Parathyroid adenoma (tissue), 2 donors: ENCODE data around the gene LYZL1.
A peak's percentile ranks its signal among the peaks of the same experiment; 100 is the strongest.
"Not testable (repeated sequence)": the region's sequence is repeated elsewhere in the genome, so short reads cannot be mapped to it uniquely, and the experiment has no call there.

Experiments
- H2AFZ ChIP-seq: fragments of 300-600 bp; sonication (generic); one replicate; pipeline ENCODE4 v1.7.0; 2017; ENCODE audit warnings: antibody characterized with exemption, mild to moderate bottlenecking
- H3K27ac ChIP-seq: fragments of 300-600 bp; sonication (generic); one replicate; pipeline ENCODE4 v1.7.0; 2017
- H3K27me3 ChIP-seq: fragments of 300-600 bp; sonication (generic); one replicate; pipeline ENCODE4 v1.7.0; 2017; ENCODE audit warnings: low read length; ENCODE audit not compliant: control insufficient read depth, insufficient read depth
- H3K36me3 ChIP-seq: fragments of 300-600 bp; sonication (generic); one replicate; pipeline ENCODE4 v1.7.0; 2017; ENCODE audit warnings: low read length; ENCODE audit not compliant: control insufficient read depth, insufficient read depth
- H3K4me1 ChIP-seq: fragments of 300-600 bp; sonication (generic); one replicate; pipeline ENCODE4 v1.7.0; 2017; ENCODE audit warnings: control low read depth
- H3K4me2 ChIP-seq: fragments of 300-600 bp; sonication (generic); one replicate; pipeline ENCODE4 v1.7.0; 2017; ENCODE audit warnings: low read length
- H3K4me3 ChIP-seq: fragments of 300-600 bp; sonication (generic); one replicate; pipeline ENCODE4 v1.7.0; 2017; ENCODE audit warnings: low read depth, low read length
- H3K79me2 ChIP-seq: fragments of 300-600 bp; sonication (generic); one replicate; pipeline ENCODE4 v1.7.0; 2017; ENCODE audit warnings: control low read depth
- H3K9ac ChIP-seq: fragments of 300-600 bp; sonication (generic); one replicate; pipeline ENCODE4 v1.7.0; 2017; ENCODE audit warnings: mild to moderate bottlenecking
- H3K9me3 ChIP-seq: fragments of 300-600 bp; sonication (generic); one replicate; pipeline ENCODE4 v1.7.0; 2017; ENCODE audit warnings: low read length; ENCODE audit not compliant: control insufficient read depth
- TF ChIP-seq, protein P1 (sequence below): fragments of 300-600 bp; sonication (generic); IDR thresholded peaks from one replicate; pipeline ENCODE4 v1.7.0; 2017; ENCODE audit warnings: antibody characterized with exemption, mild to moderate bottlenecking
- donor health status: primary hyperparathyroidism.

The LYZL1 gene

DNA sequence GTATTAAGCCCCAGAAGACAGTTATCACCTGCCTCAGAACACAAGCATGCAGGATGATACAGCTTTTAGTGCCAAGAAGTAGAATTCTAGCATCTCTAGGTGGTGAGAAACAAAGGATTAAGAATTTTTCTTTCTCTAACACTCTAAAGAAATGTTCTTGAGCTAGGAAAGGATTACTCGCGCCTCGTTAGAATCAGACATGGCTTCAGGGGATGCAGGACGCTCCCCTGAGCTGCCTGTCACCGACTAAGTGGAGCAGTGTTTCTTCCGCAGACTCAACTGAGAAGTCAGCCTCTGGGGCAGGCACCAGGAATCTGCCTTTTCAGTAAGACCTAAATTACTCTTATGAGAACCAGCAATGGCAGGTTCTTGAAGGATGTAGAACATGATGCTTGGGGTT lies at the start of gene LYZL1:
LYZL1 (plus strand) TSS at position 165 of the 400 bp plus-strand sequence. CDS start 2,798 bp downstream, outside the sequence.
- not testable (repeated sequence) for H3K27me3 ChIP-seq, H3K9ac ChIP-seq, H3K27ac ChIP-seq, H3K4me2 ChIP-seq, H3K36me3 ChIP-seq, H3K4me1 ChIP-seq, H3K79me2 ChIP-seq, H3K9me3 ChIP-seq, H2AFZ ChIP-seq, H3K4me3 ChIP-seq

DNA sequence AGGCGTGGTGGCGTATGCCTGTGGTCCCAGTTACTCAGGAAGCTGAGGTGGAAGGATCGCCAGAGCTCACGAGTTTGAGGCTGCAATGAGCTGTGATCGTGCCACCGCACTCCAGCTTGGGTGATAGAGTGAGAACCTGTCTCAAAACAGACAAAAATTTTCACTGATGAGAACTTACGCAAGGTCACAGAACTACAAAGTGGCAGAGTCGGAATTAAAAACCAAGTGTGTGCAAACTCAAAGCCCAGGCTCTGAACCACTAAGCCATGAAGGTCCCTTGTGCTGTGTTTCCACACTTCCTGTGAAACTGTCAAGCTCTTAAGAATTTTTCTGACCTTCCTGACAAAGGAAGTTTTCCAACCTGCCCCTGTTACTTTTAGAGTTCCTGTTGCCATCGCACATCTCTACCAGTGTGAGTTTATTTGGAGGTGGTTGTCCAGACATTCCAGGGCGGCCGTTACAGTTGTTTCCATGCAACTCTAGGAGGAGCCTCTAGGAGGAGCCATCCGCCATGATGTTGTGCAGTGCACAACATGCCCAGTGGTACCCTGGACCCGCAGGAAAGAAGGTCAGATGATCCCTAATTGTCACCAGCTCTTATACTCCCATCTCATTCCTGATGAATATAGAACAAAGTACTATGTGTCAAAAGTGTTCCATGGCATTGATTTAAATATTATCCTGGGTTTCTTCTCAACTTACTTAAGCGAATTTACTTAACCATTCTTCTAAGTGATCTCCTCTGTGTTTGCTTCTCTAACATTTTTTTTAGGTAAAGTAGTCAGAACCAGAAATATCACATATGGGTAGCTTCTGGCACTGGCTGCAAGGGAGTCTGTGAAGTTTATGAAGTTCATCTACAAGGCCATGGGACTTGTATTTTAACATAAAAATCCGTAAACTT lies 49.0 kb upstream of the LYZL1 start:
- no peaks in the 10 kb centered on the region for H3K27me3 ChIP-seq

DNA sequence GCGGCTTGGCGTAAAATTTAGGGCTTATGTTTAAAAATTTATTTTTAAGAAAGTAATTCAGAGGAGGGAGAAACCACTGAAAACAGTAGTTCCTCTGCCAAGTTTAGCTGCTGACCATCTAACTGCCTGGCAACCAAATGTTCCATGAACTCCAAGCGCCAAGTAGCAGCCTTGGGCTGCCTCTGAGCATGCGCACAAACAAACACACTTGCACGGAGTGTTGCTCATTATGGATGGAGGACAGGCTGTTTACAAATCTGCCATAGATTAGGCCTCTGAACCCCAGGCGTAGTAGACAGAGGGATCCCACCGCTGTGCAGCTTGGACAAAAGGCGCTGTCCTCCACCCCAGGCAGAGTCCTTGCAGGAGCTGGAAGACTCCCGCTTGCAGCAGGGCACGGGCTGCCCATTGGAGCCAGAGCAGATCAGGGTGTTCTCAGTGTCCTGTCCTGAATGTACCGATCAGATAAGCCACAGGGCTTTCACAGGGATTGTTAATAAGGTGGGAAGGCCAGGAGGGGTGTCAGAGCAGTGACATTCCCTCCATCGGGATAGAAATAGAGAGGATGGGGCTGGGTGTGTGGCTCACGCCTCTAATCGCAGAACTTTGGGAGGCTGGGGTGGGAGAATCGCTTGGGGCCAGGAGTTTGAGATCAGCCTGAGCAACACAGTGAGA lies 47.7 kb upstream of the LYZL1 start:
- no peaks in the 10 kb centered on the region for H3K36me3 ChIP-seq
- H2AFZ ChIP-seq = no peak overlapping the region
- H3K9me3 ChIP-seq = no peaks in the 10 kb centered on the region
- H3K79me2 ChIP-seq = no peaks in the 10 kb centered on the region
- H3K9ac ChIP-seq = no peak overlapping the region
- H3K27me3 ChIP-seq = no peaks in the 10 kb centered on the region
- H3K4me1 ChIP-seq = peaks cover 20% of the 10 kb centered on the region
- no peak overlapping the region for H3K4me2 ChIP-seq
- TF ChIP-seq, protein P1, sequence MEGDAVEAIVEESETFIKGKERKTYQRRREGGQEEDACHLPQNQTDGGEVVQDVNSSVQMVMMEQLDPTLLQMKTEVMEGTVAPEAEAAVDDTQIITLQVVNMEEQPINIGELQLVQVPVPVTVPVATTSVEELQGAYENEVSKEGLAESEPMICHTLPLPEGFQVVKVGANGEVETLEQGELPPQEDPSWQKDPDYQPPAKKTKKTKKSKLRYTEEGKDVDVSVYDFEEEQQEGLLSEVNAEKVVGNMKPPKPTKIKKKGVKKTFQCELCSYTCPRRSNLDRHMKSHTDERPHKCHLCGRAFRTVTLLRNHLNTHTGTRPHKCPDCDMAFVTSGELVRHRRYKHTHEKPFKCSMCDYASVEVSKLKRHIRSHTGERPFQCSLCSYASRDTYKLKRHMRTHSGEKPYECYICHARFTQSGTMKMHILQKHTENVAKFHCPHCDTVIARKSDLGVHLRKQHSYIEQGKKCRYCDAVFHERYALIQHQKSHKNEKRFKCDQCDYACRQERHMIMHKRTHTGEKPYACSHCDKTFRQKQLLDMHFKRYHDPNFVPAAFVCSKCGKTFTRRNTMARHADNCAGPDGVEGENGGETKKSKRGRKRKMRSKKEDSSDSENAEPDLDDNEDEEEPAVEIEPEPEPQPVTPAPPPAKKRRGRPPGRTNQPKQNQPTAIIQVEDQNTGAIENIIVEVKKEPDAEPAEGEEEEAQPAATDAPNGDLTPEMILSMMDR = no peak
- no peak overlapping the region for H3K27ac ChIP-seq
- H3K4me3 ChIP-seq = no peak overlapping the region

More for the DNA sequence above, 49.0 kb upstream of the LYZL1 start:
- TF ChIP-seq, protein P1 = no peak
- H3K79me2 ChIP-seq = no peaks in the 10 kb centered on the region
- H3K4me1 ChIP-seq = peaks cover 22% of the 10 kb centered on the region
- H2AFZ ChIP-seq = no peak overlapping the region
- H3K27ac ChIP-seq = no peak overlapping the region
- no peak overlapping the region for H3K9ac ChIP-seq
- H3K9me3 ChIP-seq = no peaks in the 10 kb centered on the region
- H3K36me3 ChIP-seq = no peaks in the 10 kb centered on the region
- H3K4me2 ChIP-seq = no peak overlapping the region
- no peak overlapping the region for H3K4me3 ChIP-seq

DNA sequence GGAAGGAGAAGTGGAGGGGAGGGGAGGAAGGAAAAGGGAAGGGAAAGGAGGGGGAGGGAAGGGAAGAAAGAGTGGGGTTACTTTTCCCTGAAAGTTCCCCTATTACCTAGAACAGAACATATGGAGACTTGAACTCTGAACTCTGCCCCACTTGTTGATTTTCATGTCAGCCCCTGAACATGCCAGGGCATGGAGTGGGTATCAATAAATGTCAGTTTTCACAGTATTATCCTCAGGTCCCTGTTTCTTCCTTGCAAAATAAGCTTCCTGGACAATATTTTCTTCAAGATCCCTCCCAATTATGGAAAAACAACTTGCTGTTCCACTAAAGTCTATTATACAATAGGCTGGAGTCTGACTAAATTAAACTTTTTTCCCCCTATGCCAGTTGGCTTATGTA lies 46.9 kb upstream of the LYZL1 start:
- Histone ChIP-seq H3K27ac (no peak overlapping the region), H3K27me3 (no peaks in the 10 kb centered on the region)
- TF ChIP-seq, protein P1 = no peak

DNA sequence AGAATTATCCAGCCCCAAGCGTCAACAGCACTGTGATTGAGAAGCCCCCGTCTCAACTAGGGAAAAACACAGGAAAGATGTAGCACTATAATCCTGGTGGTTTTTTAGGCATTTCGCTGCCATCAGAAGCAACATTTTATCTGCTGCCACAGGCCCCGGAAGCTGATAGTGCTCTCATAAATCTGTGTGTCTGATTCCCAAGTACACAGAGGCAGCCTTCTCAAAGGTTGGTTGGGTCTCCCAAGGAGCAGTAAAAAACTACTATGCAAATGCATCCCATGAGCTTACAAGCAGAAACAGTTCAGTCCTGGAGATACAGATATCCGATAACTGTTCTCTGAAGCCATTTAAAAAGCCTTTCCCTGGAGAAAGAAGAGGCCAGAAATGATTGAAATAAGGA lies 45.8 kb upstream of the LYZL1 start:
- no peaks in the 10 kb centered on the region for H3K36me3 ChIP-seq
- H2AFZ ChIP-seq = no peak overlapping the region
- peak overlapping the region; percentile 7 for H3K4me2 ChIP-seq
- no peaks in the 10 kb centered on the region for H3K9me3 ChIP-seq
- TF ChIP-seq, protein P1 = no peak
- H3K4me3 ChIP-seq = no peak overlapping the region
- no peaks in the 10 kb centered on the region for H3K27me3 ChIP-seq
- H3K4me1 ChIP-seq = peaks cover 14% of the 10 kb centered on the region
- no peak overlapping the region for H3K27ac ChIP-seq
- no peaks in the 10 kb centered on the region for H3K79me2 ChIP-seq
- H3K9ac ChIP-seq = no peak overlapping the region

More for the DNA sequence above, 46.9 kb upstream of the LYZL1 start:
- no peaks in the 10 kb centered on the region for H3K9me3 ChIP-seq
- H2AFZ ChIP-seq = no peak overlapping the region
- no peak overlapping the region for H3K9ac ChIP-seq
- no peak overlapping the region for H3K4me2 ChIP-seq
- H3K4me3 ChIP-seq = no peak overlapping the region
- no peaks in the 10 kb centered on the region for H3K36me3 ChIP-seq
- H3K4me1 ChIP-seq = peaks cover 18% of the 10 kb centered on the region
- no peaks in the 10 kb centered on the region for H3K79me2 ChIP-seq
